MCF 10A (cell line): ENCODE data around the gene ZNF431. TPM values are rescaled to one million over a fixed set of nuclear protein-coding genes. Genes with fewer than 3 reads are reported as not detected.

Source experiments
- BruUV-seq: library from RNA; stranded (reverse); fragments of 400-500 nt; replicated peaks from 2 replicates; lab custom pipeline; 2021; lab: Mats Ljungman, UMichigan
- CTCF ChIA-PET: fragments of 300-600 bp; sonication (Branson Sonifier 250); formaldehyde crosslinking; extraction: SDS; loops from one replicate; lab custom pipeline; 2021; ENCODE audit warnings: antibody characterized with exemption, inconsistent platforms; lab: Yijun Ruan, JAX
- POLR2A ChIA-PET: fragments of 300-600, 350-650 bp; sonication (Branson Sonifier 250); formaldehyde crosslinking; extraction: SDS; loops from one replicate; lab custom pipeline; 2020; ENCODE audit warnings: antibody characterized with exemption, inconsistent platforms; lab: Yijun Ruan, JAX
- DNase-seq: peaks from one replicate; pipeline ENCODE4 v3.0.0-alpha.2; 2018; ENCODE audit not compliant: unreplicated experiment
- H3K27ac Mint-ChIP-seq: one replicate; pipeline ENCODE4 v1.8.0; 2022; ENCODE audit warnings: mild to moderate bottlenecking, low read depth, mixed read lengths; ENCODE audit not compliant: unreplicated experiment
- H3K27me3 Mint-ChIP-seq: one replicate; pipeline ENCODE4 v1.8.0; 2022; ENCODE audit warnings: mixed read lengths; ENCODE audit not compliant: insufficient read depth, unreplicated experiment
- H3K36me3 Mint-ChIP-seq: one replicate; pipeline ENCODE4 v1.8.0; 2022; ENCODE audit warnings: mild to moderate bottlenecking, moderate library complexity, mixed read lengths; ENCODE audit not compliant: insufficient read depth, unreplicated experiment
- H3K4me1 Mint-ChIP-seq: one replicate; pipeline ENCODE4 v1.8.0; 2022; ENCODE audit warnings: mixed read lengths; ENCODE audit not compliant: insufficient read depth, unreplicated experiment
- H3K4me3 Mint-ChIP-seq: one replicate; pipeline ENCODE4 v1.8.0; 2022; ENCODE audit warnings: mild to moderate bottlenecking, moderate library complexity, mixed read lengths; ENCODE audit not compliant: unreplicated experiment
- H3K9me3 Mint-ChIP-seq: one replicate; pipeline ENCODE4 v1.8.0; 2022; ENCODE audit warnings: mixed read lengths; ENCODE audit not compliant: unreplicated experiment
- intact Hi-C: fragments of 100-400 bp; cut with micrococcal nuclease; formaldehyde crosslinking; loops from 2 replicates; pipeline ENCODE4 v1.14.1; 2022
- total RNA-seq: library from RNA; stranded (reverse); gene quantifications from 2 replicates; pipeline ENCODE4 v1.2.3, GENCODE V29; 2022
- TF ChIP-seq, protein P1 (sequence below): fragments of 200-600 bp; IDR thresholded peaks from one replicate; pipeline ENCODE4 v1.8.0; 2022; ENCODE audit warnings: antibody characterized with exemption, mild to moderate bottlenecking; ENCODE audit not compliant: unreplicated experiment

ZNF431 gene
- total RNA-seq, 1 experiment from 2014 or later: 17.2 TPM

GRCh38 chr19:21166436-21166835 lies 24.6 kb downstream of the ZNF431 start:
- Mint-ChIP-seq H3K27me3 (no peaks in the 10 kb centered on the region), H3K27ac (no peak overlapping the region), H3K36me3 (peaks cover 78% of the 10 kb centered on the region), H3K9me3 (no peaks in the 10 kb centered on the region), H3K4me3 (no peak overlapping the region), H3K4me1 (no peaks in the 10 kb centered on the region)
- TF ChIP-seq, protein P1, sequence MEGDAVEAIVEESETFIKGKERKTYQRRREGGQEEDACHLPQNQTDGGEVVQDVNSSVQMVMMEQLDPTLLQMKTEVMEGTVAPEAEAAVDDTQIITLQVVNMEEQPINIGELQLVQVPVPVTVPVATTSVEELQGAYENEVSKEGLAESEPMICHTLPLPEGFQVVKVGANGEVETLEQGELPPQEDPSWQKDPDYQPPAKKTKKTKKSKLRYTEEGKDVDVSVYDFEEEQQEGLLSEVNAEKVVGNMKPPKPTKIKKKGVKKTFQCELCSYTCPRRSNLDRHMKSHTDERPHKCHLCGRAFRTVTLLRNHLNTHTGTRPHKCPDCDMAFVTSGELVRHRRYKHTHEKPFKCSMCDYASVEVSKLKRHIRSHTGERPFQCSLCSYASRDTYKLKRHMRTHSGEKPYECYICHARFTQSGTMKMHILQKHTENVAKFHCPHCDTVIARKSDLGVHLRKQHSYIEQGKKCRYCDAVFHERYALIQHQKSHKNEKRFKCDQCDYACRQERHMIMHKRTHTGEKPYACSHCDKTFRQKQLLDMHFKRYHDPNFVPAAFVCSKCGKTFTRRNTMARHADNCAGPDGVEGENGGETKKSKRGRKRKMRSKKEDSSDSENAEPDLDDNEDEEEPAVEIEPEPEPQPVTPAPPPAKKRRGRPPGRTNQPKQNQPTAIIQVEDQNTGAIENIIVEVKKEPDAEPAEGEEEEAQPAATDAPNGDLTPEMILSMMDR: no peak
- POLR2A ChIA-PET: no interaction called here
- intact Hi-C loops: no loop called here
- CTCF ChIA-PET: no interaction called here
- no peak for DNase-seq
- BruUV-seq: no TSS peak

DNA sequence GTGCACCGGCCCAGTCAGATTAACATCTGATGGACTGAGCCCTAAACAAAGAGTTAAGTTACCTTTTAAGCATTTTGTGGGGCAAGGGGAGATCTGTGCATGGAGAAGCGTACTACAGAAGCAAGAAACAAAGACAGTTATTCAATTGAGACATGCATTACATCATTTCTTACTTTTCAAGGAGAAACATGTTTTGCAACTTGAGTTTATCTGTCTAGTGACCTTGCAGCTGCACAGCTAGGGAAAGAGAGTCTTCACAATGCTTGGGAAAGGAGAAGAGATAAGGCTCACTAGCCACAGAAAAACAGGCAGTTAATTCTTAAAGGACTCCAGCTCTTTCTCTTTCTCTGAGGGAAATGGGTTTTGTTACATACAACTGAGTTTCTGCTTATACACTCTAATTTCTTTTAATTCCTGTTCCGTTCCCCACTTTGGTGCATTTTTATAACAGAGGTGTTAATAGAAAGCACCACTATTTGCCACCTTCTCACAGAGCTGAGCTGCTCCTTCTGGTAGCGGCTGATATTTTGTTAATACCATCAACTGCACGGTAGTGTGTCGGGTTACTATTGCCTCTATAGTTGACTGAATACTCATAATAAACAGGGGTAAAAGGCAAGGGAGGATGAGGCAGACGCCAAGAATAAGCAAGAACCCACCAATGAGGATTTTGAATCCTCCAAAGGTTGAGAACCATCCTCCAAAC lies 55.9 kb downstream of the ZNF431 start:
- intact Hi-C loops: no loop called here
- no TSS peak for BruUV-seq
- no peaks in the 10 kb centered on the region for H3K27me3 Mint-ChIP-seq
- no peak overlapping the region for H3K4me3 Mint-ChIP-seq
- H3K9me3 Mint-ChIP-seq: no peaks in the 10 kb centered on the region
- TF ChIP-seq, protein P1: no peak
- POLR2A ChIA-PET: no interaction called here
- CTCF ChIA-PET: interaction anchor here (1.0 kb wide), 1 partner anchor 27 kb away, joined by 3 read pairs; no protein-coding TSS in a partner anchor
- peaks cover 5% of the 10 kb centered on the region for H3K36me3 Mint-ChIP-seq
- H3K27ac Mint-ChIP-seq: no peak overlapping the region
- no peaks in the 10 kb centered on the region for H3K4me1 Mint-ChIP-seq
- no peak for DNase-seq

- CTCF ChIA-PET: interaction anchor here (0.6 to 2.2 kb wide), 26 partner anchors 13 to 997 kb away, joined by 3 to 9 read pairs (median 3); no protein-coding TSS in a partner anchor
- intact Hi-C loops: no loop called here
- POLR2A ChIA-PET: no interaction called here
These were observed 61.1 kb downstream of the ZNF431 start for GRCh38 chr19:21202865-21203494.

DNA sequence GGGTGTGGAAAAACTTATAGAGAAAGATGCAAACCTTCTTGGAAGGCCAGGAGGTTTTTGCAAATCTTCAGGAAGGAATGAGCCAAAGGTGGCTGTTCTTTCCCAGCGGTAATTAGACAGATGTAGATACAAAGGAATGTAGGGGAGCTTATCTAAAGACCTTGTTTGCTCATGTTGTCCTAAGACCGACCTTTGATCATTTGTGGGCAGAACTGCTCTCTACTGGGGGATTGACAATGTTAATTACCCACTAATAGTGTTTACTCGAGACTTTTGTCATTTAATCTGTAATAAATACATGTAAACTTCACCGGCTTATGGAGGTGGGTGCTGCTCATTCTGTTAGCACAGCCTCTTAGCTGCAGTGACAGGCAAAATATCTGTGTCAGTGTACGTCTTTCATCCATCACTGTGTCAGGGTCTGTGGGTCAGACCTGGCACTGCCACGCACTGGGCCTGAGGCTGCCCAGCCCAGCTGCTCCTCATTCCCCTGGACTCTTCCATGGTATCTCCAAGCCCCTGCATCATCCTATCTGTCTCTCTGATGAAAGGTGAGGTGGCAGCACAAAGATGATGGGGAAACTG lies 68.3 kb downstream of the ZNF431 start:
- H3K9me3 Mint-ChIP-seq: peaks cover 15% of the 10 kb centered on the region
- no peaks in the 10 kb centered on the region for H3K36me3 Mint-ChIP-seq
- BruUV-seq: no TSS peak
- POLR2A ChIA-PET: no interaction called here
- no peak overlapping the region for H3K4me3 Mint-ChIP-seq
- no peaks in the 10 kb centered on the region for H3K4me1 Mint-ChIP-seq
- H3K27me3 Mint-ChIP-seq: no peaks in the 10 kb centered on the region
- TF ChIP-seq, protein P1: no peak
- no peak for DNase-seq
- intact Hi-C loops: no loop called here
- CTCF ChIA-PET: no interaction called here
- no peak overlapping the region for H3K27ac Mint-ChIP-seq

More at GRCh38 chr19:21202865-21203494, 61.1 kb downstream of the ZNF431 start:
- Mint-ChIP-seq H3K27me3 (no peaks in the 10 kb centered on the region), H3K4me3 (no peak overlapping the region), H3K36me3 (peaks cover 5% of the 10 kb centered on the region), H3K9me3 (peaks cover 22% of the 10 kb centered on the region), H3K27ac (no peak overlapping the region), H3K4me1 (no peaks in the 10 kb centered on the region)
- TF ChIP-seq, protein P1: peak; percentile 38
- peak; percentile 26 for DNase-seq
- BruUV-seq: no TSS peak
